K562 (cell line): ENCODE measurements around the gene AGR3. TPM values are rescaled to one million over a fixed set of nuclear protein-coding genes. Genes with fewer than 3 reads are reported as not detected.

Experiments
- ATAC-seq: fragments of 200-7000 bp; cut with Tn5 transposase; 3 replicates; pipeline ENCODE4 v1.9.1; 2020; ENCODE audit warnings: moderate library complexity
- BruUV-seq: library from RNA; stranded (reverse); fragments of 400-500 nt; replicated peaks from 2 replicates; lab custom pipeline; 2021; lab: Mats Ljungman, UMichigan
- CTCF ChIA-PET: fragments of 300-600 bp; formaldehyde crosslinking; extraction: SDS; loops from one replicate; lab custom pipeline; 2021; ENCODE audit warnings: low intra/inter-chr PET ratio; lab: Yijun Ruan, JAX
- POLR2A ChIA-PET: fragments of 300-600, 350-650 bp; sonication (Branson Sonifier 250); formaldehyde crosslinking; extraction: SDS; loops from one replicate; lab custom pipeline; 2021; ENCODE audit warnings: antibody characterized with exemption, inconsistent platforms; lab: Yijun Ruan, JAX
- DNase-seq, 4 experiments: peaks; one replicate each; pipeline versions ENCODE4 v3.0.0 to v3.0.0-alpha.2; 2011 to 2018; ENCODE audit warnings: low spot score in 3 of 4, mixed read lengths in 3 of 4; ENCODE audit errors: extremely low read depth in 1 of 4
- FAIRE-seq: peaks from 2 replicates; lab custom pipeline; 2011; peaks lifted over from hg19 to GRCh38; lab: Jason Lieb, UNC
- H2AFZ ChIP-seq: 2 replicates; pipeline ENCODE4 v1.6.0; 2011; ENCODE audit warnings: low read depth, low read length, control low read depth, inconsistent platforms
- H3K27ac ChIP-seq: fragments of 200-600 bp; 3 replicates; pipeline ENCODE4 v1.8.0; 2011; ENCODE audit warnings: low read depth, mild to moderate bottlenecking, control low read depth, inconsistent platforms, low read length, moderate library complexity, mixed read lengths; ENCODE audit errors: extremely low read depth
- H3K27me3 ChIP-seq, 2 experiments: fragments of 300-600 bp in 1 of 2; 2 replicates in 1 of 2; 3 replicates in 1 of 2; pipeline versions ENCODE4 v1.6.0 to v1.8.0; 2011; ENCODE audit warnings: inconsistent platforms in 2 of 2, low read length in 2 of 2, mild to moderate bottlenecking in 1 of 2, mixed read lengths in 1 of 2, moderate library complexity in 1 of 2; ENCODE audit not compliant: control insufficient read depth in 2 of 2, insufficient read depth in 2 of 2
- H3K36me3 ChIP-seq: fragments of 300-600 bp; 3 replicates; pipeline ENCODE4 v1.8.0; 2011; ENCODE audit warnings: mild to moderate bottlenecking, low read length, inconsistent platforms; ENCODE audit not compliant: control insufficient read depth, insufficient read depth
- H3K4me1 ChIP-seq, 2 experiments: fragments of 200-600 bp in 1 of 2; replicated peaks in 1 of 2; 2 replicates in 1 of 2; 3 replicates in 1 of 2; pipeline versions ENCODE4 v1.5.1 to v1.8.0; 2011; ENCODE audit warnings: inconsistent platforms in 2 of 2, low read length in 2 of 2, mild to moderate bottlenecking in 1 of 2, mixed read lengths in 1 of 2, moderate library complexity in 1 of 2; ENCODE audit not compliant: control insufficient read depth in 2 of 2, insufficient read depth in 2 of 2
- H3K4me2 ChIP-seq: 2 replicates; pipeline ENCODE4 v1.6.1; 2011; ENCODE audit warnings: low read length, control low read depth, inconsistent platforms, mixed read lengths; ENCODE audit not compliant: insufficient read depth
- H3K4me3 ChIP-seq: fragments of 200-600 bp; sonication (generic), shearing (Covaris generic); 2 replicates; pipeline ENCODE4 v1.5.1; 2016; ENCODE audit warnings: control low read depth, inconsistent platforms
- H3K79me2 ChIP-seq: fragments of 200-600 bp; 3 replicates; pipeline ENCODE4 v1.8.0; 2011; ENCODE audit warnings: low read length, inconsistent platforms; ENCODE audit not compliant: control insufficient read depth, insufficient read depth
- H3K9ac ChIP-seq, 2 experiments: 2 replicates each; pipeline versions ENCODE4 v1.6.0 to v1.6.1; 2011; ENCODE audit warnings: low read depth in 2 of 2, low read length in 2 of 2, control low read depth in 1 of 2, inconsistent platforms in 1 of 2, mild to moderate bottlenecking in 1 of 2, mixed read lengths in 1 of 2; ENCODE audit not compliant: insufficient read depth in 1 of 2
- H3K9me1 ChIP-seq: one replicate; pipeline ENCODE4 v1.6.0; 2011; ENCODE audit warnings: inconsistent platforms, mild to moderate bottlenecking, low read length, moderate library complexity; ENCODE audit not compliant: control insufficient read depth, insufficient read depth
- H3K9me3 ChIP-seq: replicated peaks from 2 replicates; pipeline ENCODE4 v1.5.1; 2011; ENCODE audit warnings: low read depth, low read length, inconsistent platforms; ENCODE audit not compliant: control insufficient read depth, insufficient read depth
- H4K20me1 ChIP-seq: replicated peaks from 2 replicates; pipeline ENCODE4 v1.6.1; 2011; ENCODE audit warnings: low read length, inconsistent platforms, mixed read lengths; ENCODE audit not compliant: control insufficient read depth, insufficient read depth
- CAMTA2 ChIP-seq: fragments of 250-450 bp; sonication (Bioruptor Pico); conservative IDR thresholded peaks from 2 replicates; pipeline ENCODE4 v1.5.1; 2022
- MITF ChIP-seq: IDR thresholded peaks from 2 replicates; pipeline ENCODE4 v1.6.1; 2014; ENCODE audit warnings: antibody characterized with exemption
- SPI1 ChIP-seq: IDR thresholded peaks from 2 replicates; pipeline ENCODE4 v1.6.1; 2011; ENCODE audit warnings: low read depth, low read length, control low read depth, borderline replicate concordance
- STAG1 ChIP-seq: sonication (generic); formaldehyde crosslinking; IDR thresholded peaks from 2 replicates; pipeline ENCODE4 v1.5.0; 2020; ENCODE audit warnings: missing genetic modification reagents, borderline replicate concordance
- ZFPM2 ChIP-seq: fragments of 250-450 bp; sonication (Bioruptor Pico); IDR thresholded peaks from 2 replicates; pipeline ENCODE4 v1.5.1; 2022; ENCODE audit warnings: mild to moderate bottlenecking
- WGBS: fragments of 100-300 bp; shearing (Covaris generic); methylation state at CpG from one replicate; pipeline ENCODE4 v1.1.6; 2016; ENCODE audit warnings: low coverage, mixed read lengths; ENCODE audit not compliant: insufficient coverage; ENCODE audit errors: missing lambda C conversion rate; 5-methylcytosine and 5-hydroxymethylcytosine counted together
- in situ Hi-C: fragments of 300-500 bp; cut with MboI; formaldehyde crosslinking; loops from 4 replicates; pipeline ENCODE4 v1.15.0; 2018; ENCODE audit warnings: inconsistent platforms, mixed read lengths
- intact Hi-C: fragments of 100-400 bp; cut with micrococcal nuclease; formaldehyde crosslinking; loops from 2 replicates; pipeline ENCODE4 v1.14.2; 2022
- polyA plus RNA-seq, 8 experiments: library from polyadenylated mRNA; depleted of rRNA in 4 of 8; stranded (reverse) in 5 of 8; unstranded in 3 of 8; fragments of >200 nt; fragmentation: Nextera tagmentation in 2 of 8; fragmentation: Illumina TruSeq in 1 of 8; extraction: Ambion mirVana in 2 of 8; extraction: Trizol in 1 of 8; gene quantifications; 2 replicates each; pipeline versions ENCODE4 v1.2.1 to v1.2.3, GENCODE V29; 2011 to 2014; ENCODE audit warnings: inconsistent platforms in 1 of 8, missing spikeins in 1 of 8
- total RNA-seq, 7 experiments: library from RNA; depleted of rRNA in 6 of 7; stranded (reverse); fragments of >200 nt in 6 of 7; fragmentation: Illumina TruSeq in 2 of 7; extraction: Trizol in 2 of 7; gene quantifications; 2 replicates each; pipeline versions ENCODE4 v1.2.1 to v1.2.3, GENCODE V29; 2011 to 2021; ENCODE audit warnings: low replicate concordance in 1 of 7

The AGR3 gene
- total and polyA plus RNA-seq, 9 of the 15 experiments (the other 6 are each of a cell fraction or from before 2014, with no cell fraction given), result not detected

DNA sequence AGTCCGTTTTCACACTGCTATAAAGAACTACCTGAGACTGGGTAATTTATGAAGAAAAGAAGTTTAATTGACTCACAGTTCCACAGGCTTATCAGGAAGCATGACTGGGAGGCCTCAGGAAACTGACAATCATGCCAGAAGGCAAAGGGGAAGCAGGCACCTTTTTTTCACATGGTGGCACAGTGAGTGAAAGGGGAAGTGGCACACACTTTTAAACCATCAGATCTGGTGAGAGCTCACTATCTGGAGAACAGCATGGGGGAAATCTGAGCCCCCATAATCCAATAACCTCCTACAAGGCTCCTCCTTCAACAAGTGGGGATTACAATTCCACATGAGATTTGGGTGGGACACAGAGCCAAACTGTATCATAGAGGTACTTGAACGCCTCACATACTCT is 30.0 kb downstream of the AGR3 start (continued):
- TF ChIP-seq MITF (no peak), CAMTA2 (CRISPR knock-in tag) (no peak), ZFPM2 (CRISPR knock-in tag) (no peak)

DNA sequence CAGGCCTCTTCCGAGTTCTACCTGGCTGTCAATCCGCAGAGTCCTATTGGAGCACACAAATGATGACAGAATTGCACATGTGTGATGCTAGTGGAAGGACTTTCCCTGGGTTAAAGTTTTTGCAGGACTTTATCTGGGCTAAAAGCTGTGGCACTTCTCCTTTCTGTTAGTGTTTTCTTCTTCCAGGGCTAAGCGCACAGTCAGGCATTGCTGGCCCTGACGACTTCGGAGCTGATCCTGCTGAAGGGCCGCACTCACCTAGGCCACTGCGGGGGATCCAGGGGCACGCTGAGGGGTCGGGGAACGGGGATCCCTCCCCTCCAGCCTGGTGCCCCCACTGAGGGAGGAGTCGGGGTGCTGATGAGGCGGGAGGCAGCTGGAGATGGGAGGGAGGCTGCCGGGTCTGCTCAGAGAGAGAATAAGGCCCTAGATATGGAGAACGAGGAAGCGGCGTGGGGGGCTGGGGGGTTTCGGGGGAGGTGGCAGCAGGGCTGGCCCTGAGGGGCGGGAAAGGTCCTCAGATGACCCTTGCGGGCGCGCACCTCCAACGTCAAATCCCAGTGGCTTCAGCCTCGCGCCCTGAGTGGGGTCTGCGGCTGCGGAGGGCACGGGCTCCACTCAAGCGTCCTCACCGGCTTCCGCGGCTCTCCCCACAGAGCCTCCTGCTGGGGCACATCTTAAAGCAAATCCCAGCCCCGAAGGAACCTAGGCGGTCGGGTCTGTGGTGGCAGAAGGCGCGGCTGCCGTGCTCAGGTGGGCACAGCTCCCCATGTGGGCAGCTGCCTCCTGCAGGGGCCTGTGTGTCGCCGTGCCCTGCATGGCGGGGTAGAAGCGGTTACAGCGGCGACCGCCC is 30.9 kb downstream of the AGR3 start:
- Histone ChIP-seq H3K4me3 (no peak overlapping the region), H3K9me1 (no peaks in the 10 kb centered on the region), H3K27ac (no peak overlapping the region), H3K9ac (peak overlapping the region in 1 of 2 experiments; percentile 39; a peak in 1 of 4 replicates), H3K27me3 (peaks cover 12 to 18% of the 10 kb centered on the region in 2 experiments; a peak in 4 of 5 replicates), H3K36me3 (no peaks in the 10 kb centered on the region), H3K9me3 (no peaks in the 10 kb centered on the region)
- no peak for FAIRE-seq
- 19% methylated on average over 27 of the region's 44 CpGs for WGBS
- intact Hi-C loops, result no loop called here
- POLR2A ChIA-PET, result interaction anchor here (1.6 kb wide), 1 partner anchor 9 kb away, joined by 4 read pairs; no protein-coding TSS in a partner anchor
- in situ Hi-C loops, result no loop called here
- CTCF ChIA-PET, result no interaction called here
- 0 out of 2 replicates have a peak, but pooled peaks have one; percentile 22 for TF ChIP-seq SPI1
- no peak for TF ChIP-seq STAG1 (CRISPR knock-in tag)
- TF ChIP-seq, all 486 proteins: peak for 1
- DNase-seq, result no peak
- BruUV-seq, result no TSS peak
- no peaks in the 10 kb centered on the region for H3K79me2 ChIP-seq
- no peaks in the 10 kb centered on the region for H4K20me1 ChIP-seq
- peaks cover 0 to 8% of the 10 kb centered on the region in 2 experiments; a peak in 1 of 5 replicates for H3K4me1 ChIP-seq
- ATAC-seq, result no peak; the same call in 2 of the 3 replicates
- no peak overlapping the region for H3K4me2 ChIP-seq
- H2AFZ ChIP-seq, result no peak overlapping the region
